ENCODE measurements around the gene PRPS1L1. TPM values are rescaled to one million over a fixed set of nuclear protein-coding genes. Genes with fewer than 3 reads are reported as not detected.
A peak's percentile ranks its signal among the peaks of the same experiment; 100 is the strongest.

PRPS1L1 gene
- total and polyA plus RNA-seq, 2 donors from 2014 or later = not detected

GRCh38 chr7:18038382-18038781 is 10.7 kb upstream of the PRPS1L1 start:
- Histone ChIP-seq H3K27me3 (ENCODE audit: control insufficient read depth, insufficient read depth, low read length) (no peaks in the 10 kb centered on the region), H3K27ac (ENCODE audit: low read depth in 2 of 2, low read length in 2 of 2) (no peak overlapping the region), H3K36me3 (ENCODE audit: control insufficient read depth in 2 of 3, insufficient read depth in 3 of 3, low read length in 3 of 3) (no peaks in the 10 kb centered on the region), H3K4me3 (ENCODE audit: low read length in 3 of 3) (no peak overlapping the region), H3K9ac (ENCODE audit: low read length in 3 of 3) (no peak overlapping the region), H3K4me1 (ENCODE audit: control insufficient read depth in 2 of 3, insufficient read depth in 2 of 3, low read depth in 1 of 3, low read length in 3 of 3) (no peaks in the 10 kb centered on the region), H3K9me3 (ENCODE audit: control insufficient read depth in 2 of 3, insufficient read depth in 1 of 3, low read length in 3 of 3) (no peaks in the 10 kb centered on the region)
- no peak for FAIRE-seq
- no peak for TF ChIP-seq CTCF (IDR thresholded peaks at IDR 0.05; ENCODE audit: borderline replicate concordance, extremely low read depth, insufficient read depth)
- intact Hi-C loops (cut with DNase I) = no loop called here
- DNase-seq = peak in 2 of 5 donors; percentile 12 to 21

- FAIRE-seq = no peak
- Histone ChIP-seq H3K27ac (ENCODE audit: low read depth in 2 of 2, low read length in 2 of 2) (no peak overlapping the region), H3K9ac (ENCODE audit: low read length in 3 of 3) (no peak overlapping the region), H3K27me3 (ENCODE audit: control insufficient read depth, insufficient read depth, low read length) (no peaks in the 10 kb centered on the region), H3K9me3 (ENCODE audit: control insufficient read depth in 2 of 3, insufficient read depth in 1 of 3, low read length in 3 of 3) (no peaks in the 10 kb centered on the region), H3K4me3 (ENCODE audit: low read length in 3 of 3) (no peak overlapping the region), H3K4me1 (ENCODE audit: control insufficient read depth in 2 of 3, insufficient read depth in 2 of 3, low read depth in 1 of 3, low read length in 3 of 3) (no peaks in the 10 kb centered on the region), H3K36me3 (ENCODE audit: control insufficient read depth in 2 of 3, insufficient read depth in 3 of 3, low read length in 3 of 3) (no peaks in the 10 kb centered on the region)
- no peak for TF ChIP-seq CTCF (IDR thresholded peaks at IDR 0.05; ENCODE audit: borderline replicate concordance, extremely low read depth, insufficient read depth)
- DNase-seq = peak in 1 of 5 donors; percentile 14
- intact Hi-C loops (cut with DNase I) = no loop called here
Measured at GRCh38 chr7:18037609-18038008, 10.0 kb upstream of the PRPS1L1 start.

GRCh38 chr7:18036783-18037182 is 9.1 kb upstream of the PRPS1L1 start:
- no peak overlapping the region for H3K27ac ChIP-seq (ENCODE audit: low read depth in 2 of 2, low read length in 2 of 2)
- no peak for TF ChIP-seq CTCF (IDR thresholded peaks at IDR 0.05; ENCODE audit: borderline replicate concordance, extremely low read depth, insufficient read depth)
- no peaks in the 10 kb centered on the region for H3K9me3 ChIP-seq (ENCODE audit: control insufficient read depth in 2 of 3, insufficient read depth in 1 of 3, low read length in 3 of 3)
- DNase-seq (no peak), FAIRE-seq (no peak)
- no peaks in the 10 kb centered on the region for H3K27me3 ChIP-seq (ENCODE audit: control insufficient read depth, insufficient read depth, low read length)
- no peaks in the 10 kb centered on the region for H3K36me3 ChIP-seq (ENCODE audit: control insufficient read depth in 2 of 3, insufficient read depth in 3 of 3, low read length in 3 of 3)
- H3K4me3 ChIP-seq (ENCODE audit: low read length in 3 of 3) = no peak overlapping the region
- H3K9ac ChIP-seq (ENCODE audit: low read length in 3 of 3) = no peak overlapping the region
- intact Hi-C loops (cut with DNase I) = no loop called here
- no peaks in the 10 kb centered on the region for H3K4me1 ChIP-seq (ENCODE audit: control insufficient read depth in 2 of 3, insufficient read depth in 2 of 3, low read depth in 1 of 3, low read length in 3 of 3)

GRCh38 chr7:18030758-18031157 is 3.1 kb upstream of the PRPS1L1 start:
- no peak overlapping the region for H3K27ac ChIP-seq (ENCODE audit: low read depth in 2 of 2, low read length in 2 of 2)
- H3K4me1 ChIP-seq (ENCODE audit: control insufficient read depth in 2 of 3, insufficient read depth in 2 of 3, low read depth in 1 of 3, low read length in 3 of 3) = no peaks in the 10 kb centered on the region
- H3K27me3 ChIP-seq (ENCODE audit: control insufficient read depth, insufficient read depth, low read length) = no peaks in the 10 kb centered on the region
- no peak for DNase-seq
- no peak for TF ChIP-seq CTCF (IDR thresholded peaks at IDR 0.05; ENCODE audit: borderline replicate concordance, extremely low read depth, insufficient read depth)
- no peaks in the 10 kb centered on the region for H3K9me3 ChIP-seq (ENCODE audit: control insufficient read depth in 2 of 3, insufficient read depth in 1 of 3, low read length in 3 of 3)
- H3K9ac ChIP-seq (ENCODE audit: low read length in 3 of 3) = no peak overlapping the region
- intact Hi-C loops (cut with DNase I) = no loop called here
- FAIRE-seq = no peak
- no peaks in the 10 kb centered on the region for H3K36me3 ChIP-seq (ENCODE audit: control insufficient read depth in 2 of 3, insufficient read depth in 3 of 3, low read length in 3 of 3)
- no peak overlapping the region for H3K4me3 ChIP-seq (ENCODE audit: low read length in 3 of 3)

All from kidney (tissue), 14 donors.